Measurements from ENCODE around the gene MILR1. TPM values are rescaled to one million over a fixed set of nuclear protein-coding genes. Genes with fewer than 3 reads are reported as not detected.
A peak's percentile ranks its signal among the peaks of the same experiment; 100 is the strongest.

The MILR1 gene
- total RNA-seq, 2 experiments from 2014 or later, result 0.27 TPM; not detected in 1

DNA sequence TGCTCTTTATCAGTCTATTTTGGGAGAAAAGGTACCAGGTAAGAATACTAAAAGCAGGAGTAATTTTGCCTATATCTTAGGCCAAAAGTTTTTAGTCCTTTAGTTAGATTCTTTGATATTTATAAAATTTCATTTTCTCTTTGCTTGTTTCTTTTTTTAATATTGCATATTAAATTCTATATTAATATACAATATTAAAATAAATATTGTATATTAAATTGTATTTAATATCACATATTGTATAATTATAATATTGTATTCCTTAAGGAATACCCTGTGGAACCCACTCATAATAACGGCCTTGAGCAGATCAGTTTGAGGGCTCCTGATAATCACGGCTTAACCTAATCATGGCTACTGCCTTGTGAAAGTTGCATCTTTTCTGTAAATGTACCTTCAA lies 59.8 kb downstream of the MILR1 start:
- H3K27ac Mint-ChIP-seq, result no peak overlapping the region
- H3K4me1 Mint-ChIP-seq, result peaks cover 37% of the 10 kb centered on the region
- CTCF ChIA-PET, result interaction anchor here (0.6 kb wide), 1 partner anchor 133 kb away, joined by 4 read pairs; no protein-coding TSS in a partner anchor
- peak overlapping the region; percentile 95 for H3K4me3 Mint-ChIP-seq
- DNase-seq, result no peak
- POLR2A ChIA-PET, result no interaction called here
- H3K36me3 Mint-ChIP-seq (ENCODE audit: low read depth), result peaks cover 50% of the 10 kb centered on the region
- H3K9me3 Mint-ChIP-seq, result no peaks in the 10 kb centered on the region
- no peaks in the 10 kb centered on the region for H3K27me3 Mint-ChIP-seq

GRCh38 chr17:64509179-64509578 lies 60.3 kb downstream of the MILR1 start:
- no peak overlapping the region for H3K27ac Mint-ChIP-seq
- H3K4me1 Mint-ChIP-seq, result peaks cover 34% of the 10 kb centered on the region
- POLR2A ChIA-PET, result no interaction called here
- H3K4me3 Mint-ChIP-seq, result no peak overlapping the region
- CTCF ChIA-PET, result no interaction called here
- no peaks in the 10 kb centered on the region for H3K27me3 Mint-ChIP-seq
- DNase-seq, result no peak
- H3K9me3 Mint-ChIP-seq, result no peaks in the 10 kb centered on the region
- peaks cover 50% of the 10 kb centered on the region for H3K36me3 Mint-ChIP-seq (ENCODE audit: low read depth)

GRCh38 chr17:64515419-64515818 lies 66.5 kb downstream of the MILR1 start:
- POLR2A ChIA-PET, result interaction anchor here (1.4 kb wide), 1 partner anchor 10 kb away, joined by 3 read pairs; no protein-coding TSS in a partner anchor
- Mint-ChIP-seq H3K4me3 (no peak overlapping the region), H3K36me3 (ENCODE audit: low read depth) (peaks cover 46% of the 10 kb centered on the region), H3K4me1 (peaks cover 7% of the 10 kb centered on the region), H3K27me3 (no peaks in the 10 kb centered on the region), H3K9me3 (no peaks in the 10 kb centered on the region), H3K27ac (no peak overlapping the region)
- no peak for DNase-seq
- CTCF ChIA-PET, result interaction anchor here (1.7 kb wide), 1 partner anchor 8 kb away, joined by 9 read pairs; the partner anchor contains the start of genes CEP95 and DDX5

- Mint-ChIP-seq H3K9me3 (no peaks in the 10 kb centered on the region), H3K36me3 (ENCODE audit: low read depth) (peaks cover 43% of the 10 kb centered on the region), H3K4me1 (peaks cover 7% of the 10 kb centered on the region), H3K27me3 (no peaks in the 10 kb centered on the region), H3K27ac (no peak overlapping the region), H3K4me3 (no peak overlapping the region)
- DNase-seq, result no peak
- POLR2A ChIA-PET, result interaction anchor here (1.4 kb wide), 1 partner anchor 11 kb away, joined by 3 read pairs; no protein-coding TSS in a partner anchor
- CTCF ChIA-PET, result interaction anchor here (1.7 kb wide), 1 partner anchor 9 kb away, joined by 9 read pairs; the partner anchor contains the start of genes CEP95 and DDX5
Observed at GRCh38 chr17:64515829-64516228, 66.9 kb downstream of the MILR1 start.

Small RNA genes within 50 kb of the gene (microRNA-seq; reads per million reads assigned to microRNA genes)
- gene MIR1273E (ENCODE audit: borderline microRNAs expressed, borderline replicate concordance), result not detected
- gene MIR3064 (ENCODE audit: borderline microRNAs expressed, borderline replicate concordance), result 3.2 reads per million, percentile 19 among the genes with 10 or more reads in this experiment
- not detected for gene MIR5047 (ENCODE audit: borderline microRNAs expressed, borderline replicate concordance)

Other genes with a start within 250 kb of the MILR1 start
- gene TEX2, start 185.9 kb upstream of the MILR1 start, total RNA-seq, result 10 to 100 TPM; 14.3 to 16.8 TPM
- gene PECAM1, start 58.3 kb upstream of the MILR1 start, total RNA-seq, result 10 to 100 TPM; 18.7 to 19.0 TPM
- 10 to 100 TPM; 36.6 to 37.5 TPM for gene POLG2, start 47.9 kb downstream of the MILR1 start, total RNA-seq
- gene DDX5, start 57.2 kb downstream of the MILR1 start, total RNA-seq, result 100 to 1,000 TPM; 797 to 802 TPM
- gene CEP95, start 57.9 kb downstream of the MILR1 start, total RNA-seq, result 10 to 100 TPM; 45.4 to 48.1 TPM
- gene SMURF2, start 213.2 kb downstream of the MILR1 start, total RNA-seq, result 10 to 100 TPM; 17.4 to 18.2 TPM

All from activated CD4-positive, alpha-beta T cell treated with anti-CD3 and anti-CD28 coated beads, Interleukin-2, amount 10 ng/mL, durations not matched to agents 7 days and 5 days (primary cell).